Measurements from ENCODE around the gene LRRC2.

Gene LRRC2

DNA sequence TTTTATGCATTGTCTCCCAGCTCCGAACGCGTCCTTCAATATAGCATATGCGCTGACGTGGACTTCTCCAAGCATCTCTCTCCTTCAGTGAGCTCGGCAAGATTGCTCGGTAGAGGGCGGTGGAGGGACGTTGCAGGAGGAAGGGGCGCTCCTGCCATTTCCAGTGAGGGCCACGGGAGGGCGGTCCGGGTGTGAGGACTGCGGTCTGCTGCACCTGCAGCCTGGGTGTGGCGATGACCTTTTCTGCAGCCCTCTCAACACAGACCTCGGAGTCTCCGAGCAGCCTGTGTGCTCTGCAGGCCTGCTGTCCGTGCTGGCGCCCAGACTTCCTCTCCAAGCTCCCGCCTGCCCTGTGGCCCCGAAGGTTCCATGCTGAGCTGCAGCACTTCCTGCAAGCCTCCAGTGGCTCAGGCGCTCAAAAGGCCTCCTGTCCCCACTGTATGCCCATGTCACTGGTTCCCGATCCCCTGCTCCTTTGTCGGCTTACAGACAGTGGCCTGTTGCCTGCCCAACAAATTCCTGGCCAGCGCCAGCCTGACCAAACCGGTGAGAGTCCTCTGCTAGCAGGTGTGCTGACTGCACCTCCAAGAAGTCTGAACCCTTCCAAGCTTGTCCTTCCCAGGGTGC is 77.3 kb downstream of the LRRC2 start:
- Histone ChIP-seq H3K36me3 (replicated peaks) (no peaks in the 10 kb centered on the region), H3K9me3 (no peaks in the 10 kb centered on the region), H3K4me1 (peaks cover 4% of the 10 kb centered on the region), H3K27me3 (ENCODE audit: low read depth) (no peaks in the 10 kb centered on the region), H3K4me3 (no peak overlapping the region)
- DNase-seq (ENCODE audit: low spot score in 2 of 2): peak; percentile 90 to 99
- in situ Hi-C loops (cut with MboI; ENCODE audit: low sequenced_read_pairs): loop anchor here (5.0 to 10.0 kb wide), 2 partner anchors 143 to 406 kb away; no protein-coding TSS in a partner anchor

DNA sequence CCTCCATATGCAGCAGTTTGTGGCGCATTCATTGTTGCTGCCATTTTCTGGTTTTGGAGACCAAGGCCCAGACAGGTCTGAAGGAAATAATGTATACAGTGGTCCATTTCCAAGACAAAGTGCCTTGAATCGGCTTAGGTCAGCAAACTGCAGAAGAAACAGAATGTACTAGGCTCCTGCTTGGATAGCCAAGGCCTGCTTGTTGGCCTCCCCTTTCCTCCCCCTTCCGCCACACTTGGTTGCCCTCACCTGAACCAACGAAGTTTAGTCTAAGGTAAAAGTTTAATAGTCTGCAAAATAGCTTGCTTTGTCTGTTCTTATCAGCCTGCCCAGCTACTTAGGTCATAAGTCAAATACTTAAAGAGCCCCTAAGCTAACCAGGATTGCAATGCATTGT is 80.3 kb downstream of the LRRC2 start:
- no peak for DNase-seq (ENCODE audit: low spot score in 2 of 2)
- Histone ChIP-seq H3K4me3 (no peak overlapping the region), H3K27me3 (ENCODE audit: low read depth) (no peaks in the 10 kb centered on the region), H3K36me3 (replicated peaks) (no peaks in the 10 kb centered on the region), H3K9me3 (no peaks in the 10 kb centered on the region), H3K4me1 (peaks cover 4% of the 10 kb centered on the region)
- in situ Hi-C loops (cut with MboI; ENCODE audit: low sequenced_read_pairs): loop anchor here (5.0 to 10.0 kb wide), 2 partner anchors 147 to 409 kb away; no protein-coding TSS in a partner anchor

DNA sequence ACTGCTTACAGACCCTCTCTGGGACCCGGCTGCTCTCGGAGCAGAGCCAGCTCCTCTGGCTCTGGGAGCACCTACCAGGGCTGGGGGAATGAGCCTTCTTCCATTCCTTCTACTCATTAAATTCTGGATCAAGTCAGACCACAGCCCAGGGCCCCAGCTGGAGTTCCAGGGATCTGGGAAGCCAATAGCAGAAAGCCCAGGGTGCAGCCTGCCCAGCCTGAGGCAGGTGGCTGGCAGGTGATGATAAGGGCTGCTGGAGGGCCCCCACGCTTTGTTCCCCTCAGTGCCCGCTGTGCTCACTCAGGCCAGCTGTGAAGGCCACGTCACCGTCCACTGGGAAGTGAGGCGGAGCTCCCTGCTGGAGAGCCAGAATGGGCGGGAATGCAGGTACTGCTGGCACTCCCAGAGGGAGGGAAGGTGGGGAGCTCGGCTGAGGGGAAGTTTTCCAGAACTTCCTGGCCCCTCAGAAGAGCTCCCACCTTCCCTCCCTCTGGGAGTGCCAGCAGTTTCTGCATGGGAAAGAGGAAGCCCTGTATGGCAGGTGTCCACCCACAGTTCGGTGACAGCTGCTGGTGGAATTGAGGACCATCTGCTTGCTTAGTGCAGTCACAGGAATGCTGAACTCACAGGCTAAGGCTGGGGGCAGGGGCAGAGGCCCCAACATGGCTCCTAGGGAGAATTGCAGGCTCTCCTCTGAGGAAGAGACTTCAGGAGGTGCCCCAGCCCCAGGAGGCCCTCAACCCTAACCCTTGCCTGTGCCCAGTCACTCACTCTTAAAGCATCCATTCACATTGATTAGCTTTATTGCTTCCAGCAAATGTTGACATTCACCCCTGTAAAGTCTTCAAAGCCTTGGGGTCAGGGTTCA is 81.0 kb downstream of the LRRC2 start:
- Histone ChIP-seq H3K4me3 (no peak overlapping the region), H3K4me1 (peaks cover 4% of the 10 kb centered on the region), H3K9me3 (no peaks in the 10 kb centered on the region), H3K27me3 (ENCODE audit: low read depth) (no peaks in the 10 kb centered on the region), H3K36me3 (replicated peaks) (no peaks in the 10 kb centered on the region)
- DNase-seq (ENCODE audit: low spot score in 2 of 2): no peak
- in situ Hi-C loops (cut with MboI; ENCODE audit: low sequenced_read_pairs): loop anchor here (5.0 to 10.0 kb wide), 2 partner anchors 147 to 410 kb away; no protein-coding TSS in a partner anchor

DNA sequence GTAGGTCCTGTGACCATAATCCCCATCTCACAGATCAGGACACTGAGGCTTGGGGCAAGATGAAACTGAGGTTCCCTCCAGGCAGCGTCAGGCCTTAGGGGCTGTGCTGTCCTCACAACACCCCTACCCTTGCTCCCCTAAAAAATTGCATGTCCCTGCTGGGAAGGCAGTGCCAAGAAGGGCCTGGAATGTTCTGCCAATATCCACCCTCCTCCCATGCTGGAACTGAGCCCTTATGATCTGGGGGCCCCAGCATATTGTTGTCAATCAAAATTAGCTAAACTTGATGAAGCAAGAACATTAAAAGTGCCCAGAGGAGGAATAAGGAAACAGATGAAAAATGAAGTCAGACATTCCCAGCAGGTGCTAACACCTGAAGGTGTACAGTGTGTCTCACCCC is 81.7 kb downstream of the LRRC2 start:
- H3K9me3 ChIP-seq: no peaks in the 10 kb centered on the region
- DNase-seq (ENCODE audit: low spot score in 2 of 2): no peak
- H3K4me1 ChIP-seq: peaks cover 4% of the 10 kb centered on the region
- H3K36me3 ChIP-seq (replicated peaks): no peaks in the 10 kb centered on the region
- in situ Hi-C loops (cut with MboI; ENCODE audit: low sequenced_read_pairs): loop anchor here (10.0 kb wide), 1 partner anchor 410 kb away; no protein-coding TSS in a partner anchor
- H3K4me3 ChIP-seq: no peak overlapping the region
- H3K27me3 ChIP-seq (ENCODE audit: low read depth): no peaks in the 10 kb centered on the region

DNA sequence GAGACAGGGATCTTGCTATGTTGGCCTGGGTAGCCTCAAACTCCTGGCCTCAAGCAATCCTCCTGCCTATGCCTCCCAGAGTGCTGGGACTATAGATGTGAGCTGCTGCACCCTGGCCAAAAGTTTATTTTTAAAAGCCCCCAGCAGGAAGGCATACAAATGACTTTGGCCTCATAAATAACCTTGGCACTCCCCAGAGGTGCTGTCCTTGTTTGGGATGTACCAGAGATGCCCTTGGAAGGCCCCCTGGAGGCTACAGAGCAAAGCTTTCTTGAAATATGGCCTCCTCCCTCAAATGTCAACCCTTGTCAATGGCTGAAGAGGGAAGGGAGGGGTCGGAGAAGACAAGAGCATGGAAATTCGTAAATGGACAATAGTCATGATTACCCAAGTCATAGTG is 82.3 kb downstream of the LRRC2 start:
- Histone ChIP-seq H3K4me3 (no peak overlapping the region), H3K4me1 (peaks cover under 1% of the 10 kb centered on the region), H3K9me3 (no peaks in the 10 kb centered on the region), H3K36me3 (replicated peaks) (no peaks in the 10 kb centered on the region), H3K27me3 (ENCODE audit: low read depth) (no peaks in the 10 kb centered on the region)
- DNase-seq (ENCODE audit: low spot score in 2 of 2): no peak
- in situ Hi-C loops (cut with MboI; ENCODE audit: low sequenced_read_pairs): loop anchor here (10.0 kb wide), 1 partner anchor 411 kb away; no protein-coding TSS in a partner anchor

DNA sequence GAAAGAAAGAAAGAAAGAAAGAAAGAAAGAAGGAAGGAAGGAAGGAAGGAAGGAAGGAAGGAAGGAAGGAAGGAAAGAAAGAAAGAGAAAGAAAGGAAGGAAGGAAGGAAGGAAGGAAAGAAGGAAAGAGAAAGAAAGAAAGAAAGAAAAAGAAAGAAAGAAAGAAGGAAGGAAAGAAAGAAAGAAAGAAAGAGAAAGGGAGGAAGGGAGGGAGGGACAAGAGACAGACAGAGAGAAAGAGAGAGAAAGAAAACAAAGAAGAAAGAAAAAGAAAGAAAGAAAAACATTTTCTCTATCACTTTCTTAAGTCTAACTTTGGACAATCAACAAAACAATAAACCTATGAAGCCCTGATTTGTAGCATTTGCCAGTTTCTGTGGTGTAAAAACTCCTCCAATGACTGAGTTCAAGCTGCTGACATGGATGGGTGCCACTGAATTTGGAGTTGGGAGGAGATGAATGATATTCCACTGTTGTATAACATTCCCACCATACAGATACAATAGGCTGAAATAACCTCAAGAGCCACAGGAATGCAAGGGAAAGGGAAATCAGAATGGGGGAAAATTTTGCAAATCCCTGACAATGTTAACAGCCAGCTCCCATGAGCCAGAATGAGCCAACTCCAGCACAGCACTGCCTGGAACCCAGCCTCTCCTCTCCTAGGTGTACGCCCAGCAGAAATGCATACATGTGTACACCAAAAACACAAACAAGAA is 83.3 kb downstream of the LRRC2 start:
- H3K9me3 ChIP-seq: no peaks in the 10 kb centered on the region
- peak; percentile 49 to 65 for DNase-seq (ENCODE audit: low spot score in 2 of 2)
- no peaks in the 10 kb centered on the region for H3K27me3 ChIP-seq (ENCODE audit: low read depth)
- H3K4me3 ChIP-seq: no peak overlapping the region
- no peaks in the 10 kb centered on the region for H3K36me3 ChIP-seq (replicated peaks)
- in situ Hi-C loops (cut with MboI; ENCODE audit: low sequenced_read_pairs): loop anchor here (10.0 kb wide), 1 partner anchor 412 kb away; no protein-coding TSS in a partner anchor
- no peaks in the 10 kb centered on the region; the same call in none of the 2 replicates for H3K4me1 ChIP-seq

DNA sequence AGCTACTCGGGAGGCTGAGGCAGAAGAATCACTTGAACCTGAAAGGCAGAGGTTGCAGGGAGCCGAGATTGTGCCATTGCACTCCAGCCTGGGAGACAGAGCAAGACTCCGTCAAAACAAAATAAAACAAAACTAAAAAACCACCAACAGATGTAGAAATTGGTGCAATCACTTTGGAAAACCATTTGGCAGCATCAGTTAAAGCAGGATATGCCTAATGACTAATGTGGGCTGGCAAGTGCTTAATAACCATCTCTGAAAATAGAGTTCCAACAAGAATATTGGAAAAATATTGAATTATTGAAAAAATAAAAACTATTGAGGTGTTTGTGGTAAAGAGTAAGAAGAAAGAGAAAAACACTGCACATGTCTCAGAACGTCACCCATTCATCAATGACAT is 84.5 kb downstream of the LRRC2 start:
- H3K36me3 ChIP-seq (replicated peaks): no peaks in the 10 kb centered on the region
- no peak overlapping the region for H3K4me3 ChIP-seq
- in situ Hi-C loops (cut with MboI; ENCODE audit: low sequenced_read_pairs): loop anchor here (10.0 kb wide), 1 partner anchor 413 kb away; no protein-coding TSS in a partner anchor
- no peak for DNase-seq (ENCODE audit: low spot score in 2 of 2)
- peaks cover 6% of the 10 kb centered on the region; the same call in 1 of the 2 replicates for H3K27me3 ChIP-seq (ENCODE audit: low read depth)
- H3K9me3 ChIP-seq: no peaks in the 10 kb centered on the region
- no peaks in the 10 kb centered on the region; the same call in none of the 2 replicates for H3K4me1 ChIP-seq

DNA sequence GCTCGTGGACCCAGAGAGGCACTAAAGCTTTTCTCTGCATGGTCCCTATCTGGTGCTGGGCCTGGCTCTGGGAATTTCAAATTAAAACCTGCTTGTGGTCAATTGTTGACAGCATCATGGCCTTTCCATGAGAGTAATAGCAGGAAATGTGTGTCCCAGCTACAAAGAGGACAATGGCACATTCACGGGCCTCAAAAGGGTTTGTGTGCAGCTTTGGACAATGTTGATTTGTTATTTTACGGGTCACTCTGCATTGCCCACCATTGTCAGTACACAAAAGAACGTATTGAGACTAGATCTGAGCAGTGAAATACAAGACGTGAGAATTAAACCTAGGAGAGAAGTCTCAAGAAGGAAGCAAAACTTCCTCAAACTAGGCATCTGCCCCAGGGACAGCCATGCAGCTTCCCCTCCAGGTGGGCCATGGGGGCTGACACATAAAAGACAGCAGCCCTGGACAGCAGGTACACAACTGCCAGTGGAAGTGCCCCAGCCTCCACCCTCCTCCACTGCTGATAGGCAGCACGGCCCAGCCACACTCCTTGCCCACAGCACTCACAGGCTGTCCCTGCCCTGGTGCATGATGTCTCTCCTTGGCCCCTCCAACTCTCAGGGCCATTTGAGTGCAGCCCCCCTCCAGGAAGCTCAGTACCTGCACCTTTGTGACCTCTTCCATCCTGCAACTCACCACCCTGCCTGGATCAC is 85.5 kb downstream of the LRRC2 start:
- in situ Hi-C loops (cut with MboI; ENCODE audit: low sequenced_read_pairs): loop anchor here (10.0 kb wide), 1 partner anchor 414 kb away; no protein-coding TSS in a partner anchor
- DNase-seq (ENCODE audit: low spot score in 2 of 2): no peak
- Histone ChIP-seq H3K4me1 (no peaks in the 10 kb centered on the region; the same call in none of the 2 replicates), H3K9me3 (no peaks in the 10 kb centered on the region), H3K27me3 (ENCODE audit: low read depth) (peaks cover 7% of the 10 kb centered on the region; the same call in 1 of the 2 replicates), H3K4me3 (no peak overlapping the region), H3K36me3 (replicated peaks) (no peaks in the 10 kb centered on the region)

DNA sequence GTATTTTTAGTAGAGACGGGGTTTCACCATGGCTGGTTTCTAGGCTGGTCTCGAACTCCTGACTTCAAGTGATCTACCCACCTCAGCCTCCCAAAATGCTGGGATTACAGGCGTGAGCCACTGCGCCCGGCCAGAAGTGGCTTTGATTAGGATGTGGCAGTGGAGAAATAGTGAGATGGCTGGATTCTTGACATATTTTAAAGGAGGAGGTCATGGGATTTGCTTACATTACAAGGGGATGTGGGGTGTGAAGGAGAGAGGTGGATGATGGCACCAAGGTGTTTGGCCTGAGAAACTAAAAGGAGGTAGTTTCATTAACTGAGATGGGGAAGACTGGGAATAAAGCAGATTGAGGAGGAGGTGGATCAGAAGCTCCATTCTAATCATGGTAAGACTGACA is 86.4 kb downstream of the LRRC2 start:
- DNase-seq (ENCODE audit: low spot score in 2 of 2): no peak
- Histone ChIP-seq H3K4me3 (no peak overlapping the region), H3K9me3 (no peaks in the 10 kb centered on the region), H3K36me3 (replicated peaks) (no peaks in the 10 kb centered on the region), H3K4me1 (no peaks in the 10 kb centered on the region; the same call in none of the 2 replicates), H3K27me3 (ENCODE audit: low read depth) (peaks cover 10% of the 10 kb centered on the region)
- in situ Hi-C loops (cut with MboI; ENCODE audit: low sequenced_read_pairs): loop anchor here (10.0 kb wide), 1 partner anchor 415 kb away; no protein-coding TSS in a partner anchor

DNA sequence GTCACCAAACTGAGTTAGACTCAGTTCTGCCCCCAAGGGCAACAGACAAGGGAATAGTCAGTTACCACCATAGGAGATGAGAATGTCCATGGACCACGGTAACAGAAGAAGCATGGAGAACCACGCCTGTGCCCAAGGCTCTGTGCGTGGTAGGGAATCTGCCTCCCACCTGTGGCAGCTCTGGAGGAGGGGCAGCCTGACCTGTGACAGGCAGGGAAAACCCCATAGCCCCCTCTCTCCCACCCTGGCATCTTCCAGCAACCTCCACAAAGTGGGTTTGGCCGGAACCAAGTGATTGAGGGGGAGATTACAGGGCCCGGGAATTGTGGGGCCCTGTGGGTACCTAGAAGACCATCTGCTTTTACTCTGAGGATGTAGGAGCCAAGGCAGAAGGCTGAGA is 87.1 kb downstream of the LRRC2 start:
- H3K4me1 ChIP-seq: no peaks in the 10 kb centered on the region; the same call in none of the 2 replicates
- no peaks in the 10 kb centered on the region for H3K36me3 ChIP-seq (replicated peaks)
- no peak overlapping the region for H3K4me3 ChIP-seq
- DNase-seq (ENCODE audit: low spot score in 2 of 2): no peak
- in situ Hi-C loops (cut with MboI; ENCODE audit: low sequenced_read_pairs): no loop called here
- H3K27me3 ChIP-seq (ENCODE audit: low read depth): peaks cover 16% of the 10 kb centered on the region
- no peaks in the 10 kb centered on the region for H3K9me3 ChIP-seq

DNA sequence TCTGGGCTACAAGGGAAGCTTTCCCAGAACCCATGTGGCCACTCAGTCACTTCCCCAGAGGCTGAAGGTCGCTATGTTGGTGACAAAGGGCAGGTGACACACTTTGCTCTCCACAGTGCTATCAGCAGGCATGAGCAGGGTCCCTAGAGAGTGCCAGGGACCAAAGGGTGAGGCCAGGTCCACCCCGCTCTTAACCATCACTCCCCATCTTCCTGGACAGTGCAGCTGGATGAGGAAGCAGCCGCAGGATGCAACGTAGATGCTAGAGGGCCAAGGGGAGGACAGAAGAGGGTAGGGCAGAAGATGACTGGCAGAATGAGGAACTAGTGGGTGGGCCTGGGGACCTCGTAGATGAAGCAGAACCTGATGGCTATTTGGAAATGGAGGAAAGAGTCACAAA is 87.8 kb downstream of the LRRC2 start:
- in situ Hi-C loops (cut with MboI; ENCODE audit: low sequenced_read_pairs): no loop called here
- no peaks in the 10 kb centered on the region for H3K9me3 ChIP-seq
- H3K36me3 ChIP-seq (replicated peaks): no peaks in the 10 kb centered on the region
- no peak overlapping the region for H3K4me3 ChIP-seq
- peaks cover 17% of the 10 kb centered on the region for H3K27me3 ChIP-seq (ENCODE audit: low read depth)
- no peak for DNase-seq (ENCODE audit: low spot score in 2 of 2)
- H3K4me1 ChIP-seq: no peaks in the 10 kb centered on the region; the same call in none of the 2 replicates

DNA sequence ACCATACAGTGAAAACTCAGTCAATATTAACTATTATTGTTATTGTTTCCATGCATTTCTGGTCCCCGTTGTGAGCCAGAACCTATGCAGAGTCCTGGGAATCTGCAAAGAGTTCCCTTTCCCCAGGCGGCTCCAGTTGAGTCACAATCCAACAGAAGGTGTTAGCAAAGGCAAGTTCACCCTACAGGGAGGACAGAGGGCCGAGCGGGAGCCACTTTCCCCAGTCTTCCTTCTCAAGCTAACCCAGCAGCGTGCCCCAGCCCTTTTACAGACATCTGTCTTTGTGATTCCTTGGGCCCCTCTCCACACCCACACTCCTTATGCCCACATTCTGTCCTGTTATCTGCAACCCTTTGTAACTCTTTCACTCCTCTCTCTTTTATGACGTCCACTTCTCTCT is 88.3 kb downstream of the LRRC2 start:
- H3K36me3 ChIP-seq (replicated peaks): no peaks in the 10 kb centered on the region
- no peaks in the 10 kb centered on the region for H3K9me3 ChIP-seq
- H3K27me3 ChIP-seq (ENCODE audit: low read depth): peaks cover 17% of the 10 kb centered on the region
- no peaks in the 10 kb centered on the region; the same call in 1 of the 2 replicates for H3K4me1 ChIP-seq
- no peak overlapping the region for H3K4me3 ChIP-seq
- in situ Hi-C loops (cut with MboI; ENCODE audit: low sequenced_read_pairs): no loop called here
- DNase-seq (ENCODE audit: low spot score in 2 of 2): no peak

DNA sequence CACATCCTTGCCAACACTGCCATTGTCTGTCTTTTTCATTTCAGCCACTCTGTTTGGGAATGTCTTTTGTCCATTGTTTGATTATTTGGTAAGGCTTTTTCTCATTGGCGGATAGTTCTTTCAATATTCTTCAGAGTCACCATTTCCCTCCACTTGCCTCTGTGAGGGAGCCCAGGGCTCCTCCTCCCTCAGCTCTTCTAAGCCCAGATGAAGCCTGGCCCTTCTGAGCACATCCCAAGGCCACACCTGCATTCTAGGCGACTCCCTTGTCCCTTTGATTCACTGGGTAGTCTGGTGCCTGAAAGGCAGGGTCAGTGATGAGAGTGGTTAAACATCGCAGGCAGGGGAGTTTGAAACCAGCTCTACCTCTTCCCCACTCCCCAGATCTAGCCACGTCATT is 89.0 kb downstream of the LRRC2 start:
- Histone ChIP-seq H3K9me3 (no peaks in the 10 kb centered on the region), H3K4me3 (no peak overlapping the region), H3K4me1 (no peaks in the 10 kb centered on the region), H3K27me3 (ENCODE audit: low read depth) (peaks cover 17% of the 10 kb centered on the region), H3K36me3 (replicated peaks) (no peaks in the 10 kb centered on the region)
- no peak for DNase-seq (ENCODE audit: low spot score in 2 of 2)
- in situ Hi-C loops (cut with MboI; ENCODE audit: low sequenced_read_pairs): no loop called here
